Measurements from ENCODE around the gene RPS6KA2. TPM values are rescaled to one million over a fixed set of nuclear protein-coding genes. Genes with fewer than 3 reads are reported as not detected.

RPS6KA2 gene
- 14.1 and 14.3 TPM in 2 replicates for total RNA-seq (2014; rRNA removed; shearing (Covaris generic); ENCODE audit: low replicate concordance)

DNA sequence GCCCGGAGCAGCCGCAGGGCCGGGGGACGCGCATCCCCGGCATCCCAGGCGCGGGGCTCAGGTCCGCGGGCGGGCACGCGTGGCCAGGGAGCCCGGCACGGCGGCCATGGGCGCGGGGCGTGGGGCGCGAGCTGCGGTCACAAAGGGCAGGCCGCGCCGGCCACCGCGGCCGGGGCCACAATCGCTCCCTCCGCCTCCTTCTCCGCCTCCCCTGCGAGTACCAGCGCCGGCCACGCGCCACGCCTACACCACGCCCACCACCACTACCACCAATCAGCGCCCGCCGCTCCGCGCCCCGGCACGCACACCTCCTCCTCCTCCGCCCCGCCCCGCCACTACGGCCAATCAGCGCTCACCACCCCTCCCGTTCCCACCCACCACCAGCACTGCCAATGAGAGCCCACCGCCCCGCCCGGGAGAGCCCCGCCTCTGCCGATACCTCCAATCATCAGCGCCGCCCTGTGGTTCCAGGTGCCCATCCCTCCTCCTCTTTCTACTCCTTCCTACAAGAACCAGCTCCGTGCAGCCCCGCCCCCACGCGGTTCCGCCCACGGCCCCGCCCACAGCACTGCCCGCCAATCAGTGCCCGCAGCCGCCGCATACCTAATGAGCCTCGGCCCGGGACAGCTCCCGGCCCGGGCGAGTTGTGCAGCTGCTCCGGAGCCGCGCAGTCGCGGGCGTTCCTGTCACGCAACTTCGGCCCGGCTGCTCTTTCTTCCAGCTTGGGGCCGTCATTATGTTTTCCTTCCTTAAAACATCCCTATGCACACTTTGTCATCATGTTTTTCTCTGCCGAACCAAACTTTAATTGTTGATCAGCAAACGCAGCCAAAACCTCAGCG lies at the start of gene RPS6KA2:
TSS of gene RPS6KA2 (minus strand) at position 219 of the 842 bp plus-strand sequence. CDS start 232 bp downstream, outside the sequence.
- H3K4me3 ChIP-seq: peak within 1 kb of the TSS; percentile 73
- DNase-seq: peak; percentile 99
- no peaks in the 10 kb centered on the region for H3K9me3 ChIP-seq
- H3K27me3 ChIP-seq: no peaks in the 10 kb centered on the region
- H3K36me3 ChIP-seq: no peaks in the 10 kb centered on the region

DNA sequence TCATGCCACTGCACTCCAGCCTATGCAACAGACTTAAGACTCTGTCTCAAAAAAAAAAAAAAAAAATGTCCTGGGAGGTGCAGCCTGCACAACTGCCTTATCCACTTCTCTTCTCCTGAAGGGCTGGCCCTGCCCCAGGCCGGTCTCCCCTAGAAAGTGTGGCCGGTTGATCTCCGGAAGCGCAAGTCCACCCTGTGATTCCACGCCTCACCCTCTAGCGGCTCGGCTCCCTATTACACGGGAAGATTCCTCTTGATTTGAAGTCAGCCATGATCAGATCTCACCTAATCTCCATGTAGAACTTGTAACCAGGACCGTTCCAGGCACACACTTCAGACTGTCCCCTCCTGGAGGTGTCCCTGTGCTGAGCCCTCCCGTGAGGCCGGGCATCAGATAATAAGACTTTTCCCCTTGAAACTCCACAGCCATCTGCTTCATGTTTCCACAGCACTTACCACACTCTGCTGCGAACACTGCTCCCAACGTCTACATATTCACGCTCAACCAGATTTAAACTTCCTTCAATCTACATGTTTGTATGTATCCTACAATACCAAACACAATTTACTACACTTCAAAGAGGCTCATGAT lies 49.3 kb upstream of the RPS6KA2 start:
- no peaks in the 10 kb centered on the region for H3K36me3 ChIP-seq

DNA sequence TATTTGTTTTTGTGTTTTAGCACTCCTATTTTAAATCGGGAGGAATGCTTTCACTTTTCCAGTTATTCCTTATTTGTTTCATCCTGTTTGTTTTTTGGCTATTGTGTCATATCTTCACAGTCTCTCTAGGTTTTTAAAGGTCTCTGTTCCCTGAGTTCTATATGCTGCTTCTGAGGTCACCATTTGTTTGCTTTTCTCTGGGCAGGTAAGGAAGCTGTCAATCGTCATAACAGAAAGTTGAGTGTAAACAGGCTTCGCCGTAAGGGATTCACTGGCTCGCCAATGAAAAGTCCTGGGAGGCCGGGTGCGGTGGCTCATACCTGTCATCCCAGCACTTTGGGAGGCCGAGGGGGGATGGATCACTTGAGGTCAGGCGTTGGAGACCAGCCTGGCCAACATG lies 48.7 kb upstream of the RPS6KA2 start:
- no peak overlapping the region for H3K4me3 ChIP-seq
- H3K36me3 ChIP-seq: no peaks in the 10 kb centered on the region
- H3K9me3 ChIP-seq: no peaks in the 10 kb centered on the region
- no peak for DNase-seq
- H3K27me3 ChIP-seq: no peaks in the 10 kb centered on the region

More for the DNA sequence above, 49.3 kb upstream of the RPS6KA2 start:
- H3K4me3 ChIP-seq: no peak overlapping the region
- DNase-seq: no peak
- no peaks in the 10 kb centered on the region for H3K27me3 ChIP-seq
- H3K9me3 ChIP-seq: no peaks in the 10 kb centered on the region

DNA sequence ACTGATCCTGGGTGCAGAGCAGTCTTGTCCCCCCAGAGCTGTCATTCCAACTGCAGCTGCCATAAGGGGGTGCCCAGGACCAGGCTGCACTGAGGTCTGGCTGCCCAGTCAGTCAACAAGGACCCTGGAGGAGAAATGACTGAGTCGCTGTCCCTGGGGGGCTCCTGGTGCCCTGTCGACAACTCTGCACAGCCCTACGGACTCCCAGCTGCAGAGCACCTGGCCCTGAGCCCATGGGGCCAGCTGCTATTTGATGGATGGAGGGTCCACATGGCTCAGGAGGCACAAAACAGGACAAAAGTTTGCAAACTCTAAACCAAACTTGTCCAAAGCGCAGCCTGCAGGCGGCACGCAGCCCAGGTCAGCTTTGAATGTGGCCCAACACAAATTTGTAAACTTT lies 46.3 kb upstream of the RPS6KA2 start:
- no peak overlapping the region for H3K4me3 ChIP-seq
- no peaks in the 10 kb centered on the region for H3K36me3 ChIP-seq
- no peaks in the 10 kb centered on the region for H3K9me3 ChIP-seq
- DNase-seq: no peak
- H3K27me3 ChIP-seq: no peaks in the 10 kb centered on the region

GRCh38 chr6:166672624-166673206 lies 45.7 kb upstream of the RPS6KA2 start:
- Histone ChIP-seq H3K9me3 (no peaks in the 10 kb centered on the region), H3K4me3 (no peak overlapping the region), H3K27me3 (no peaks in the 10 kb centered on the region), H3K36me3 (no peaks in the 10 kb centered on the region)
- no peak for DNase-seq

DNA sequence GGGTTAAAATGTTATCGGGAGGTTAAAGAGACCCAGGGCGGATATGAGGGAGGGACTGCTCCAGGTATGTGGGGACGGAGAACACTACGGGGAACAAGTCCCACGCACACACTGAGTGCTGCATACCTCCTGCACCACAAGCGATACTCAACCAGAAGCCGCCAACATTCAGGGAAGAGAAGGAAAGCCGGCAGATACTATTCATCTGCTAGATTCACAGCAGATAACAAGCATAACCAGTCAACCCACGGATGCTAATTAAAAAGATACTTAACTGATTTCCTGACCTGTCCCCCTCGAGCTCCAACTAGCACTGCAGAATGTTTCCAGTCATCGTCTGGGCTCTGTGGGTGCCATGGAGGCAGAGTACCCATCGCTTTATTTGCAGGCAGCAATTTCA lies 45.1 kb upstream of the RPS6KA2 start:
- no peak for DNase-seq
- Histone ChIP-seq H3K4me3 (no peak overlapping the region), H3K27me3 (no peaks in the 10 kb centered on the region), H3K9me3 (no peaks in the 10 kb centered on the region), H3K36me3 (no peaks in the 10 kb centered on the region)

DNA sequence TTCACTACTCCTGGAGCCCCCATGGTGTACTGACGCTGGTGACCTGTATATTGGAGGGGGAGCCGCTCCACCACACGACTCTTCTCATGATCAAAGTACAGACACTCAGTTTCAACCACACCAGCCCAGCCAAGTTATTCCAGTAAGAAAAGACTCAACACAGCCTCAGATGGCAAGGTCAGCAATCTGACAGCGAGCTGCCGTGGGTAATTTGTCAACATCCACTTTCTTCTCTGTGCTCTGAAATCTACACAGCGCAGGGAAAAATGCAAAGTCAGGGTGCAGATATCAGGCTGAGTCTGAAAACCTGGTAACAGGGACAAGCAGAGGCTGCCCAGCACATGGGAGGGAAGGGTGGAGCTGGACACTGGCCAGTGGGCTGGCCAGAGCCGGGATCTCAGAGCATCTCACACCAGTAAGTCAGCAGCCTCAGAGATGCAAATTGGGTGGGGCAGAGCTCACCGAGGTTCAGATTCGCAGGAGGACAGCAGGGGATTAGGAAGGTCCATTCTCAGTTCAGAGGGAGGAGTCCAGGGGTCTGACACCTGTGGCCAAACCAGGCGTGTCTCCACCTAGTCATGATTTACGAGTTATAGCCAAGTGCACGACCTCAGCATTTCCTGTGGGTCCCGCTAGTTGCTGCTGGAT lies 44.5 kb upstream of the RPS6KA2 start:
- H3K36me3 ChIP-seq: no peaks in the 10 kb centered on the region
- DNase-seq: peak; percentile 22

DNA sequence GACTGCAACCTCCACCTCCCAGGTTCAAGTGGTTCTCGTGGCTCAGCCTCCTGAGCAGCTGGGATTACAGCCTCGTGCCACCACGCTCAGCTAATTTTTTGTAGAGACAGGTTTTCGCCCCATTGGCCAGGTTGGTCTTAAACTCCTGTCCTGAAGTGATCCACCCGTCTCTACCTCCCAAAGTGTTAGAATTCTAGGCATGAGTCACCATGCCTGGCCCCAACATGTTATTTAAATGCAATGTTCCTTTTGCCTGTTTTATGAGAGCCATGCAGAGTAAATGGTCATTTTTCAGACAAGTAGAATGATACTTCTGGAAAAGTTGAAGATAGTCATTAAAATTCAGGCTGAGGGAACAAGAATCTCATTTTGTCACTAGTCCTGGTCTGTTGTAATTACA lies 43.8 kb upstream of the RPS6KA2 start:
- H3K9me3 ChIP-seq: no peaks in the 10 kb centered on the region
- DNase-seq: no peak
- H3K4me3 ChIP-seq: no peak overlapping the region
- H3K36me3 ChIP-seq: no peaks in the 10 kb centered on the region
- no peaks in the 10 kb centered on the region for H3K27me3 ChIP-seq

More for the DNA sequence above, 44.5 kb upstream of the RPS6KA2 start:
- Histone ChIP-seq H3K27me3 (no peaks in the 10 kb centered on the region), H3K9me3 (no peaks in the 10 kb centered on the region), H3K4me3 (no peak overlapping the region)

GRCh38 chr6:166670013-166670412 lies 43.0 kb upstream of the RPS6KA2 start:
- no peaks in the 10 kb centered on the region for H3K36me3 ChIP-seq
- H3K4me3 ChIP-seq: no peak overlapping the region
- no peaks in the 10 kb centered on the region for H3K27me3 ChIP-seq
- no peak for DNase-seq
- H3K9me3 ChIP-seq: no peaks in the 10 kb centered on the region

DNA sequence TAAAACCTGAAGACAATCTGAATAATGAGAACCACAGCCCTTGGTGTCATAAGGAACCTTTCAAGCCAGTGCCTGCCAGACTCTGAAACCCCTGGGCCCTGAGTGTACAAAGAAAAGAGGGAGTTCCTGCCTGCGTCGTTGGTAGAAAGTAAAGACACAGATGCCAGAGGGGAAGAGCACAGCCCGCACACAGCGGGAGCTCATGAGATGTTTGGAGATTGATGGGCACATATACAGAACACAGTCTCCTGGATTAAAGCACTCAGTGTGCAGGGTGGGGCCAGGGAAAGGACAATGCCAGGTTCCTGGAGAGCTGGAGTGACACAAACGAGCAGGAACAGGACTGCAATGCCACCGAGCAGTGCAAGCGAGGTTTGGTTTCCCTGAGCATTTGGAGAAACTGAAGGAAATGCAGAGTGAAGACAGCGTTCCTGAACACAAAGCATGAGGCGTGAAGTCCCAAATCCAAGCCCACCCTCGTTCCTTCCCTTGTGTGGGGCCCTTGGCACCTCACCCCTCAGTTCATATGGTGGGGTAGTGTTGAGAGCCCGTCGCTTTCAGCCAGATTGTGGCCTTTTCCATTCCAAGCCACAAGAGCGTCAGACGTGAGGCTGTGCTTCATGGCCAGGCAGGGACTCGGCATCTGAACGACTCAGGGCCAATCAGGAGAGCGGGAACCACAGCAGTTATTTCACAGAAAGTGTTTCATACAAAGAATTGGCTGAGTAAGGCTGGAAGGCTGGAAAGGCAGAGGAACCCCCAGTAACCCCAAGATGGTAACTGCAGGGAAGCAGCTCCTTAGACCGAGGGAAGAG lies 41.0 kb upstream of the RPS6KA2 start:
- H3K27me3 ChIP-seq: no peaks in the 10 kb centered on the region
- no peak for DNase-seq
- no peaks in the 10 kb centered on the region for H3K36me3 ChIP-seq
- no peaks in the 10 kb centered on the region for H3K9me3 ChIP-seq
- H3K4me3 ChIP-seq: no peak overlapping the region

DNA sequence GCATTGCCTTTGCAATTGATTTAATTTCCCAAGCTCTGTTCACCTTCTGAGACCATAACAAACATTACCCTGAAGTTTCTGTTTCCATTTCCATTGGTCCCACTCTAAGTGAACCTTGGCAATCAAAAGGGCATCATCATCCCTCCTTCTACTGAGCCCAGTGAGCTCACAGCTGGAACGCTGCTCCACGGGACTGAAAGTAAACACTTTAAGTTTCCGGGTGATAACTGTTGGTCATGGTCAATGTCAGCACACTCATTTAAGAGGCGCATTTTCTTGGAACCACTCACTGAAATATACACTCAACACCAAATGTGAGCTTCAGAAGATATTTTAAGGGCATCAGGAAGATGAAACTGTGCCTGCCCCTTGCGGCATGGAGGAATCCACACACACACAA lies 37.1 kb upstream of the RPS6KA2 start:
- no peaks in the 10 kb centered on the region for H3K27me3 ChIP-seq
- H3K36me3 ChIP-seq: no peaks in the 10 kb centered on the region
- H3K4me3 ChIP-seq: no peak overlapping the region
- peak; percentile 60 for DNase-seq
- H3K9me3 ChIP-seq: no peaks in the 10 kb centered on the region

DNA sequence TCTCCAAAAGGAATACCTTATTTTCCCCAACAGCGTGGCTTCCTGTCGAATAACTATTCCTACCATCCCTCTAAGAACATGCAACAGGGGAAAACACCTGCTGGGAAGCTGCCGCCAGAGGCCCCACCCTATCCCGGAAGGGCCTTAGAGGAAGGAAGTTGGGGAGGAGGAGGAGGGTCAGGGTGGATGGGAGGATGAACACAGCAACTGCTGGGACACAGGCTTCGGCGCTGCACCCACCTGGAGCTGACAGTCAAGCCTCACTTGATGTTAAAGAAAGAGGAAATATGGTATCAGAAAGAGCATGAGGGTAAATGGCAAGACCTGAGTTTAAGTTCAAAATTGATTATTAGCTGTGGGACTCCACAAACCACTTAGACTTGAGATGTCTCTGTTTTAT lies 36.5 kb upstream of the RPS6KA2 start:
- H3K27me3 ChIP-seq: no peaks in the 10 kb centered on the region
- no peak for DNase-seq

GRCh38 chr6:166662690-166663089 lies 35.6 kb upstream of the RPS6KA2 start:
- no peaks in the 10 kb centered on the region for H3K27me3 ChIP-seq
- no peak for DNase-seq

More for the DNA sequence above, 36.5 kb upstream of the RPS6KA2 start:
- no peak overlapping the region for H3K4me3 ChIP-seq
- no peaks in the 10 kb centered on the region for H3K9me3 ChIP-seq
- H3K36me3 ChIP-seq: no peaks in the 10 kb centered on the region

GRCh38 chr6:166661327-166662085 lies 34.5 kb upstream of the RPS6KA2 start:
- H3K36me3 ChIP-seq: no peaks in the 10 kb centered on the region
- H3K27me3 ChIP-seq: no peaks in the 10 kb centered on the region
- no peak overlapping the region for H3K4me3 ChIP-seq
- H3K9me3 ChIP-seq: no peaks in the 10 kb centered on the region
- DNase-seq: no peak

More at GRCh38 chr6:166662690-166663089, 35.6 kb upstream of the RPS6KA2 start:
- no peaks in the 10 kb centered on the region for H3K36me3 ChIP-seq
- no peaks in the 10 kb centered on the region for H3K9me3 ChIP-seq
- no peak overlapping the region for H3K4me3 ChIP-seq

DNA sequence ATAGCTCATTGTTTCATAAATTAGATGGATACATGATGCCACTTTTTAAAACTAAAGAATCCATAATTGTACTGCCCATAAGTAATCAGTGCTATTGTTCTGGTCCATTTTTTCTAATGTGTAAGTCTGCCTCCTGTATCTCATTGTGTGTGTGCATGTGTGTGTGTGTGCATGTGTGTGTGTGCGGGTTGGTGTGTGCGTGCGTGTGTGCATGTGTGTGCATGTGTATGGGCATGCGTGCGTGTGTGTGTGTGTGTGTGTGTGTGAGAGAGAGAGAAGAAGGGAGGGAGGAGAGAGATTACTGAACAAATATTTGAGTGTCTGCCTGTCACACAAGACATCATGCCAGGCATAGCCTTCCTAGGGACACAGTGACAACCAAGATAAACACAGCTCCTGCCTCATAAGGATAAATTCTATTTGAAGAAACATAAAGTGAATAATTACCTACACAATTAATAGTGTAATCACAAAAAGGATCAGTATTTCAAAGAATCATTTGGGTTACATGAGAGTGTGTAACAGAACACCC lies 33.2 kb upstream of the RPS6KA2 start:
- Histone ChIP-seq H3K36me3 (no peaks in the 10 kb centered on the region), H3K9me3 (no peaks in the 10 kb centered on the region), H3K4me3 (no peak overlapping the region), H3K27me3 (no peaks in the 10 kb centered on the region)
- DNase-seq: no peak
